ENCODE results near the gene RRAS2.

- TF ChIP-seq CTCF (IDR thresholded peaks at IDR 0.05; ENCODE audit: insufficient read depth, low read depth, low read length) (no peak), EZH2 (IDR thresholded peaks at IDR 0.05; ENCODE audit: insufficient read depth, low read length) (no peak)
Measured at GRCh38 chr11:14288189-14288935, 70.6 kb downstream of the RRAS2 start.

All from astrocyte (in vitro differentiated cells and primary cell).